Smooth muscle cell (in vitro differentiated cells): ENCODE data around the gene ACSL1. TPM values are rescaled to one million over a fixed set of nuclear protein-coding genes. Genes with fewer than 3 reads are reported as not detected.

ENCODE experiments used
- DNase-seq: peaks from one replicate; lab custom pipeline; 2025; ENCODE audit not compliant: unreplicated experiment; lab: John Stamatoyannopoulos, UW
- H2AFZ ChIP-seq: fragments of 200-600 bp; sonication (generic); 2 replicates; pipeline ENCODE4 v1.6.0; 2016; ENCODE audit warnings: antibody characterized with exemption, low read depth, mild to moderate bottlenecking
- H3F3A ChIP-seq: fragments of 200-600 bp; sonication (generic); 2 replicates; pipeline ENCODE4 v1.6.0; 2017; ENCODE audit warnings: antibody characterized with exemption, low read depth
- H3K27ac ChIP-seq: fragments of 200-600 bp; sonication (generic); 2 replicates; pipeline ENCODE4 v1.5.1; 2016; ENCODE audit warnings: low read depth, mild to moderate bottlenecking
- H3K27me3 ChIP-seq: fragments of 200-600 bp; sonication (generic); 2 replicates; pipeline ENCODE4 v1.6.1; 2016; ENCODE audit warnings: low read depth, mild to moderate bottlenecking
- H3K36me3 ChIP-seq: fragments of 200-600 bp; sonication (generic); 2 replicates; pipeline ENCODE4 v1.5.1; 2016; ENCODE audit warnings: low read depth
- H3K4me1 ChIP-seq: fragments of 200-600 bp; sonication (generic); 2 replicates; pipeline ENCODE4 v1.5.1; 2016; ENCODE audit warnings: low read depth
- H3K4me2 ChIP-seq: fragments of 200-600 bp; sonication (generic); 2 replicates; pipeline ENCODE4 v1.6.0; 2016; ENCODE audit warnings: mild to moderate bottlenecking
- H3K4me3 ChIP-seq: fragments of 200-600 bp; sonication (generic); 2 replicates; pipeline ENCODE4 v1.5.1; 2016; ENCODE audit warnings: mild to moderate bottlenecking
- H3K79me2 ChIP-seq: fragments of 200-600 bp; sonication (generic); 2 replicates; pipeline ENCODE4 v1.6.0; 2016; ENCODE audit warnings: low read depth, mild to moderate bottlenecking
- H3K9ac ChIP-seq: fragments of 200-600 bp; sonication (generic); 2 replicates; pipeline ENCODE4 v1.6.0; 2016; ENCODE audit warnings: low read depth
- H3K9me3 ChIP-seq: fragments of 200-600 bp; sonication (generic); replicated peaks from 2 replicates; pipeline ENCODE4 v1.5.1; 2016; ENCODE audit warnings: low read depth
- H4K20me1 ChIP-seq: fragments of 200-600 bp; sonication (generic); 2 replicates; pipeline ENCODE4 v1.6.0; 2016; ENCODE audit warnings: low read depth
- CTCF ChIP-seq: fragments of 200-600 bp; sonication (generic); IDR thresholded peaks from 2 replicates; pipeline ENCODE4 v1.5.1; 2017; ENCODE audit warnings: borderline replicate concordance, mild to moderate bottlenecking, antibody characterized with exemption; ENCODE audit not compliant: insufficient read depth, poor library complexity, severe bottlenecking
- WGBS: methylation state at CpG from one replicate; pipeline ENCODE4 v1.1.7; 2016; ENCODE audit warnings: low lambda C conversion rate; 5-methylcytosine and 5-hydroxymethylcytosine counted together
- polyA plus RNA-seq: library from polyadenylated mRNA; unstranded; fragments of >200 nt; fragmentation: Nextera tagmentation; extraction: Ambion mirVana; gene quantifications from 2 replicates; pipeline ENCODE4 v1.2.1, GENCODE V29; 2016
- total RNA-seq: library from RNA; depleted of rRNA; stranded (reverse); fragments of >200 nt; gene quantifications from 2 replicates; pipeline ENCODE4 v1.2.3, GENCODE V29; 2014

Gene ACSL1
- total and polyA plus RNA-seq, 2 experiments from 2014 or later, result 13.8 to 24.5 TPM

GRCh38 chr4:184851886-184852285, 26.1 kb upstream of the ACSL1 start:
- peaks cover 6% of the 10 kb centered on the region for H3F3A ChIP-seq
- WGBS, result 3% methylated on average over 1 of the region's 1 CpG
- no peak for DNase-seq

GRCh38 chr4:184851200-184851541, 25.4 kb upstream of the ACSL1 start:
- no peaks in the 10 kb centered on the region for H3K4me1 ChIP-seq
- no peaks in the 10 kb centered on the region for H3K36me3 ChIP-seq
- peaks cover 6% of the 10 kb centered on the region for H3F3A ChIP-seq
- no peaks in the 10 kb centered on the region for H3K79me2 ChIP-seq
- no peak overlapping the region for H3K27ac ChIP-seq
- no peak overlapping the region for H3K4me3 ChIP-seq
- no peak overlapping the region for H3K4me2 ChIP-seq
- H3K9me3 ChIP-seq, result no peaks in the 10 kb centered on the region
- H3K9ac ChIP-seq, result no peak overlapping the region
- no peak for TF ChIP-seq CTCF
- no peaks in the 10 kb centered on the region for H4K20me1 ChIP-seq
- H3K27me3 ChIP-seq, result peaks cover 12% of the 10 kb centered on the region
- DNase-seq, result no peak
- H2AFZ ChIP-seq, result no peak overlapping the region
- 54% methylated on average over 3 of the region's 3 CpGs for WGBS

More at GRCh38 chr4:184851886-184852285, 26.1 kb upstream of the ACSL1 start:
- no peaks in the 10 kb centered on the region for H4K20me1 ChIP-seq
- H3K79me2 ChIP-seq, result no peaks in the 10 kb centered on the region
- H3K4me3 ChIP-seq, result no peak overlapping the region
- no peaks in the 10 kb centered on the region for H3K4me1 ChIP-seq
- H3K4me2 ChIP-seq, result no peak overlapping the region
- no peak overlapping the region for H3K27ac ChIP-seq
- no peaks in the 10 kb centered on the region for H3K9me3 ChIP-seq
- H2AFZ ChIP-seq, result no peak overlapping the region
- H3K9ac ChIP-seq, result no peak overlapping the region
- H3K36me3 ChIP-seq, result no peaks in the 10 kb centered on the region
- TF ChIP-seq CTCF, result no peak
- H3K27me3 ChIP-seq, result peaks cover 12% of the 10 kb centered on the region

- Histone ChIP-seq H3K36me3 (no peaks in the 10 kb centered on the region), H3K27me3 (peaks cover 12% of the 10 kb centered on the region), H3K79me2 (no peaks in the 10 kb centered on the region), H3K9me3 (no peaks in the 10 kb centered on the region), H3K4me2 (no peak overlapping the region), H2AFZ (no peak overlapping the region), H4K20me1 (no peaks in the 10 kb centered on the region), H3K4me3 (no peak overlapping the region), H3K9ac (no peak overlapping the region), H3F3A (peaks cover 6% of the 10 kb centered on the region), H3K27ac (no peak overlapping the region), H3K4me1 (no peaks in the 10 kb centered on the region)
- TF ChIP-seq CTCF, result no peak
- DNase-seq, result no peak
- WGBS, result 80% methylated on average over 10 of the region's 10 CpGs
Observed at GRCh38 chr4:184850431-184851199, 24.8 kb upstream of the ACSL1 start.

GRCh38 chr4:184850018-184850417, 24.2 kb upstream of the ACSL1 start:
- no peaks in the 10 kb centered on the region for H3K4me1 ChIP-seq
- 72% methylated on average over 3 of the region's 3 CpGs for WGBS
- H3F3A ChIP-seq, result peaks cover 6% of the 10 kb centered on the region
- H3K79me2 ChIP-seq, result no peaks in the 10 kb centered on the region
- no peak overlapping the region for H2AFZ ChIP-seq
- TF ChIP-seq CTCF, result no peak
- H3K36me3 ChIP-seq, result no peaks in the 10 kb centered on the region
- H3K4me3 ChIP-seq, result no peak overlapping the region
- no peaks in the 10 kb centered on the region for H4K20me1 ChIP-seq
- H3K4me2 ChIP-seq, result no peak overlapping the region
- no peak overlapping the region for H3K27ac ChIP-seq
- no peak overlapping the region for H3K9ac ChIP-seq
- no peak for DNase-seq
- H3K27me3 ChIP-seq, result peaks cover 12% of the 10 kb centered on the region
- no peaks in the 10 kb centered on the region for H3K9me3 ChIP-seq
